RWPE1 (cell line): Measurements from ENCODE around the gene ZNF225.
"Not testable (repeated sequence)": the region's sequence is repeated elsewhere in the genome, so short reads cannot be mapped to it uniquely, and the experiment has no call there.

Source experiments
- CTCF ChIA-PET: fragments of 350-600 bp; sonication (Branson Sonifier 250); formaldehyde crosslinking; extraction: SDS; loops from one replicate; lab custom pipeline; 2021; lab: Yijun Ruan, JAX
- POLR2A ChIA-PET: fragments of 400-600 bp; formaldehyde crosslinking; extraction: SDS; loops from one replicate; lab custom pipeline; 2020; ENCODE audit warnings: antibody characterized with exemption; ENCODE audit not compliant: low non-redundant PET; lab: Yijun Ruan, JAX
- DNase-seq: peaks from one replicate; pipeline ENCODE4 v3.0.0; 2012; ENCODE audit warnings: low spot score
- H3K27ac ChIP-seq: fragments of 450-650 bp; 2 replicates; pipeline ENCODE4 v1.5.1; 2017
- TF ChIP-seq, protein P1 (sequence below): fragments of 450-650 bp; conservative IDR thresholded peaks from 2 replicates; pipeline ENCODE4 v1.5.1; 2017; ENCODE audit warnings: low read depth, mild to moderate bottlenecking

The ZNF225 gene

DNA sequence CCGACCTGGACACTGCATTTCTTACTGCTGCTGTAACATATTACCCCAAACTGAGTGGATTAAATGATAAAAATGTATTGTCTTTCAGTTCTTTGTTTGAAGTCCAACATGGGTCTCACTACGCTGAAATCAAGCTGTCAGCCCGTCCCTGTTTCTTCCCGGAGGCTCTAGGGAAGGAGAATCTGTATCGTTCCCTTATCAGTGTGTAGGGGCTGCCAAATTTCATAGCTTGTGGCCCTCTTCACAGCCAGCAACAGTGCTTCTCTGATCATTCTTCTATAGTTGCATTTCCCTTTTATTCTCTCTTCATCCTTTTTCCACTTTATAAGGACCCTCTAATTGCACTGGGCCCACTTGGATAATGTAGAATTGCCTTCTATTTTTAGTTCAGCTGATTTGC is 38.3 kb downstream of the ZNF225 start:
- DNase-seq = no peak
- TF ChIP-seq, protein P1, sequence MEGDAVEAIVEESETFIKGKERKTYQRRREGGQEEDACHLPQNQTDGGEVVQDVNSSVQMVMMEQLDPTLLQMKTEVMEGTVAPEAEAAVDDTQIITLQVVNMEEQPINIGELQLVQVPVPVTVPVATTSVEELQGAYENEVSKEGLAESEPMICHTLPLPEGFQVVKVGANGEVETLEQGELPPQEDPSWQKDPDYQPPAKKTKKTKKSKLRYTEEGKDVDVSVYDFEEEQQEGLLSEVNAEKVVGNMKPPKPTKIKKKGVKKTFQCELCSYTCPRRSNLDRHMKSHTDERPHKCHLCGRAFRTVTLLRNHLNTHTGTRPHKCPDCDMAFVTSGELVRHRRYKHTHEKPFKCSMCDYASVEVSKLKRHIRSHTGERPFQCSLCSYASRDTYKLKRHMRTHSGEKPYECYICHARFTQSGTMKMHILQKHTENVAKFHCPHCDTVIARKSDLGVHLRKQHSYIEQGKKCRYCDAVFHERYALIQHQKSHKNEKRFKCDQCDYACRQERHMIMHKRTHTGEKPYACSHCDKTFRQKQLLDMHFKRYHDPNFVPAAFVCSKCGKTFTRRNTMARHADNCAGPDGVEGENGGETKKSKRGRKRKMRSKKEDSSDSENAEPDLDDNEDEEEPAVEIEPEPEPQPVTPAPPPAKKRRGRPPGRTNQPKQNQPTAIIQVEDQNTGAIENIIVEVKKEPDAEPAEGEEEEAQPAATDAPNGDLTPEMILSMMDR = no peak
- no peak overlapping the region for H3K27ac ChIP-seq
- ChIA-PET CTCF (interaction anchor here (0.6 kb wide), 1 partner anchor 349 kb away, joined by 3 read pairs; no protein-coding TSS in a partner anchor), POLR2A (no interaction called here)

DNA sequence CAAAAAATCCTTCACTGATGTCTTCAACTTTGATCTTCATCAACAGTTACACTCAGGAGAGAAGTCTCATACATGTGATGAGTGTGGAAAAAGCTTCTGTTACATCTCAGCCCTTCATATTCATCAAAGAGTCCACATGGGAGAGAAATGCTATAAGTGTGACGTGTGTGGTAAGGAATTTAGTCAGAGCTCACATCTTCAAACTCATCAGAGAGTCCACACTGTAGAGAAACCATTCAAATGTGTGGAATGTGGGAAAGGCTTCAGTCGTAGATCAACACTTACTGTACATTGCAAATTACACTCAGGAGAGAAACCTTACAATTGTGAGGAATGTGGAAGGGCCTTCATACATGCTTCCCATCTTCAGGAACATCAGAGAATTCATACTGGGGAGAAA is 43.3 kb downstream of the ZNF225 start:
- no peak for DNase-seq
- H3K27ac ChIP-seq = no peak overlapping the region
- ChIA-PET POLR2A (no interaction called here), CTCF (no interaction called here)
- TF ChIP-seq, protein P1 = no peak

DNA sequence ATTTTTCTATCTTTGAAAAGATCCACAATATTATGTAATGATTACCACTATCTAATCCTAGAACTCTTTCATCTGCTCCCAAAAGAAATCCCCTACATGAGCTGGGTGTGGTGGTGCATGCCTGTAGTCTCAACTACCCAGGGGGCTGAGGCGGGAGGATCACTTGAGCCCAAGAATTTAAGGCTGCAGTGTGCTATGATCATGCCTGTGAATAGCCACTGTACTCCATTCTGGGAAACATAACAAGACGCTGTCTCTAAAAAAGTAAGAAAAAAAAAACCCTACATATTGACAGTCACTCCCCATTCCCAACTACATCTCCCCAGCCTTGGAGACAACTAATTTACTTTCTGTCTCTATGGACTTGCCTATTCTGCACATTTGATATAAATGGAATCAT is 50.6 kb downstream of the ZNF225 start:
- no peak for DNase-seq
- no peak overlapping the region for H3K27ac ChIP-seq
- CTCF ChIA-PET = interaction anchor here (0.6 kb wide), 1 partner anchor 211 kb away, joined by 4 read pairs; no protein-coding TSS in a partner anchor
- TF ChIP-seq, protein P1 = no peak
- POLR2A ChIA-PET = interaction anchor here (0.5 to 0.8 kb wide), 2 partner anchors 11 to 179 kb away, joined by 3 read pairs; no protein-coding TSS in a partner anchor

DNA sequence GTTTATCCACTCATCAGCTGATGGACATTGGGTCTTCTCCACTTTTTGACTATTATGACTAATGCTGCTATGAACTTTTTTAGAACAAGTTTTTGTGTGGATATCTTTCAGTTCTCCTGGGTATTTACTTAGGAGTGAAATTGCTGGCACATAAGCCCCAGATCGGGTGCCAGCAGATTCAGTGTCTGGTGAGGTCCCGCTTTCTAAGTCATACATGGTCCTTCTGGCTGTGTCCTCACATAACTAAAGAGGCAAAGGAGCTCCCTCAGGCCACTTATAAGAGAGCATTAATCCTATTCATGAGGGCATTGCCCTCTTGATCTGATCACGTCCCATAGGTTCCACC is 51.1 kb downstream of the ZNF225 start:
- DNase-seq = no peak
- no peak overlapping the region for H3K27ac ChIP-seq
- CTCF ChIA-PET = no interaction called here
- POLR2A ChIA-PET = interaction anchor here (0.5 to 0.8 kb wide), 2 partner anchors 11 to 179 kb away, joined by 3 read pairs; no protein-coding TSS in a partner anchor
- TF ChIP-seq, protein P1 = no peak

DNA sequence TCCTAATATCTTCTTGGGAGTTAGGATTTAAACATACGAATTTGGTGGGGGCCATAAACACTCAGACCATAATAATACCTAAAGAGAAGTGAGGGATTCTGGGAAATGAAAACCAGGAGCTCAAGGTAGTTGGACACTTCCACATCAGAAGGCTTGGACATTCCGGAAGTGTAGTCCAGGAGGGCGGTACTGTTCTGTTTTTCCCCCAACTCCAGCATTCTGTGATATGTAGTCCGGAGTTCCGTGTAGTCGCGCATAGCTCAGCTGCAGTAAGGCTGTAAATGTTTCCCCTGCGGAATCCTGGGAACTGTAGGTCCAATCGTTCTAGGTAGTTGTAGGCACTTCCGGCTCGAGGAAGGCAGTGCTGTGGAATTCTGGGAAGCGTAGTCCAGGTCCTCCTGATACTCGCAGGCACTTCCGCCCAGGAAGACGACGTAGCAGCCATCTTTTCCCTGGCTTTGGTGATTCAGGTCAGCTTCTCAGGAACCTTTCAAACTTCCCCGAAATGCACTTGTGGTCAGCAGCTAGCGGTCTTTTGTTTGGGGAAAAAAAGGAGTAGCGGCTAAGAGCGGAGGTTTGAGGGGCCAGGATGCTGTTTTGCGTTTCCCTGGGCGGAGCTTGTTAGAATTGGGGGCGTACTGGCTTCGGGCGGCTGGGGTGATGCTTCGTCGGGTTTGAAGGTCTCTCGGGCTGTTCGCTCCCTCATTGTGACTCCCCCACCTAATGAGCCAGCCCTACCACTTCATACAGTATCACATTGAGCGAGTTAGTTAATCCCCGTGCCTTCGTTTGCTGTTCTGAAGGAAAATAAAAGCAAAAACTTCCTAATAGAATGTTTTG is 51.7 kb downstream of the ZNF225 start, which contains the start of gene ZNF226:
ZNF226 (plus strand) TSS at position 428 of the 840 bp plus-strand sequence. CDS start 4,981 bp downstream, outside the sequence.
- H3K27ac ChIP-seq = peak within 1 kb of the TSS; percentile 82
- DNase-seq = peak; percentile 86
- ChIA-PET CTCF (no interaction called here), POLR2A (interaction anchor here (0.8 kb wide), 1 partner anchor 180 kb away, joined by 3 read pairs; no protein-coding TSS in a partner anchor)
- TF ChIP-seq, protein P1 = no peak

DNA sequence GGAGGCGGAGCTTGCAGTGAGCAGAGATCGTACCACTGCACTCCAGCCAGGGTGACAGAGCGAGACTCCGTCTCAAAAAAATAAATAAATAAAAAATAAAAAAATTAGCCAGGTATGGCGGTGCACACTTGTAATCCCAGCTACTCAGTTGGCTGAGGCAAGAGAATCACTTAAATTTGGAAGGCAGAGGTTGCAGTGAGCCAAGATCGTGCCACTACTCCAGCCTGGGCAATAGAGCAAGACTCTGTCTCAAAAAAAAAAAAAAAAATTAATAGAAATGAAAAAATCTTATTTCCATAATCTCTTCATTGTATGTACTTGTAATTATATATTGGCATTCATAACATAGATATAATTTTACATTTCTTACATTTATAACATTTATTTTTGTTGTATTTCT is 57.5 kb downstream of the ZNF225 start:
- DNase-seq, POLR2A ChIA-PET, CTCF ChIA-PET, H3K27ac ChIP-seq: not testable (repeated sequence)

DNA sequence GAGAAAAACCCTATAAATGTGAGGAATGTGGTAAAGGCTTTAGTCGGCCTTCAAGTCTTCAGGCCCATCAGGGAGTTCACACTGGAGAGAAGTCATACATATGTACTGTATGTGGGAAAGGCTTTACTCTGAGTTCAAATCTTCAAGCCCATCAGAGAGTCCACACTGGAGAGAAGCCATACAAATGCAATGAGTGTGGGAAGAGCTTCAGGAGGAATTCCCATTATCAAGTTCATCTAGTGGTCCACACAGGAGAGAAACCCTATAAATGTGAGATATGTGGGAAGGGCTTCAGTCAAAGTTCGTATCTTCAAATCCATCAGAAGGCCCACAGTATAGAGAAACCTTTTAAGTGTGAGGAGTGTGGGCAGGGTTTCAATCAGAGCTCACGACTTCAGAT is 63.4 kb downstream of the ZNF225 start:
- no peak overlapping the region for H3K27ac ChIP-seq
- ChIA-PET CTCF (interaction anchor here (0.6 kb wide), 1 partner anchor 42 kb away, joined by 4 read pairs; no protein-coding TSS in a partner anchor), POLR2A (no interaction called here)
- TF ChIP-seq, protein P1 = no peak
- DNase-seq = no peak
